Tibial nerve (tissue), 4 donors: ENCODE data around the gene ATP6V0B.

Source experiments
- EP300 ChIP-seq, 2 donors: sonication (generic); formaldehyde crosslinking; IDR thresholded peaks; one replicate each; pipeline ENCODE4 v1.6.1; 2017; ENCODE audit warnings: antibody characterized with exemption in 2 of 2, mild to moderate bottlenecking in 1 of 2
- POLR2A ChIP-seq, 2 donors: fragments of 450-650 bp; IDR thresholded peaks; one replicate each; pipeline ENCODE4 v1.6.1; 2017; ENCODE audit warnings: antibody characterized with exemption in 2 of 2, mild to moderate bottlenecking in 2 of 2, moderate library complexity in 2 of 2
- TF ChIP-seq, protein P1 (sequence below), 5 experiments: fragments of 200-600 bp in 3 of 5; fragments of 450-650 bp in 2 of 5; sonication (generic) in 3 of 5; IDR thresholded peaks; one replicate each; pipeline ENCODE4 v1.5.1; 2016 to 2019; ENCODE audit warnings: antibody characterized with exemption in 5 of 5, mild to moderate bottlenecking in 3 of 5, moderate library complexity in 2 of 5

DNA sequence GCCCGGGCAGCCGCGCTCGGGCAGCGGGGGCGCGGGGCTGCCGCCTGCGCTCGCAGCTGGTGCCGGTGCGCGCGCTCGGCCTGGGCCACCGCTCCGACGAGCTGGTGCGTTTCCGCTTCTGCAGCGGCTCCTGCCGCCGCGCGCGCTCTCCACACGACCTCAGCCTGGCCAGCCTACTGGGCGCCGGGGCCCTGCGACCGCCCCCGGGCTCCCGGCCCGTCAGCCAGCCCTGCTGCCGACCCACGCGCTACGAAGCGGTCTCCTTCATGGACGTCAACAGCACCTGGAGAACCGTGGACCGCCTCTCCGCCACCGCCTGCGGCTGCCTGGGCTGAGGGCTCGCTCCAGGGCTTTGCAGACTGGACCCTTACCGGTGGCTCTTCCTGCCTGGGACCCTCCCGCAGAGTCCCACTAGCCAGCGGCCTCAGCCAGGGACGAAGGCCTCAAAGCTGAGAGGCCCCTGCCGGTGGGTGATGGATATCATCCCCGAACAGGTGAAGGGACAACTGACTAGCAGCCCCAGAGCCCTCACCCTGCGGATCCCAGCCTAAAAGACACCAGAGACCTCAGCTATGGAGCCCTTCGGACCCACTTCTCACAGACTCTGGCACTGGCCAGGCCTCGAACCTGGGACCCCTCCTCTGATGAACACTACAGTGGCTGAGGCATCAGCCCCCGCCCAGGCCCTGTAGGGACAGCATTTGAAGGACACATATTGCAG is 38.2 kb upstream of the ATP6V0B start:
- TF ChIP-seq, protein P1, sequence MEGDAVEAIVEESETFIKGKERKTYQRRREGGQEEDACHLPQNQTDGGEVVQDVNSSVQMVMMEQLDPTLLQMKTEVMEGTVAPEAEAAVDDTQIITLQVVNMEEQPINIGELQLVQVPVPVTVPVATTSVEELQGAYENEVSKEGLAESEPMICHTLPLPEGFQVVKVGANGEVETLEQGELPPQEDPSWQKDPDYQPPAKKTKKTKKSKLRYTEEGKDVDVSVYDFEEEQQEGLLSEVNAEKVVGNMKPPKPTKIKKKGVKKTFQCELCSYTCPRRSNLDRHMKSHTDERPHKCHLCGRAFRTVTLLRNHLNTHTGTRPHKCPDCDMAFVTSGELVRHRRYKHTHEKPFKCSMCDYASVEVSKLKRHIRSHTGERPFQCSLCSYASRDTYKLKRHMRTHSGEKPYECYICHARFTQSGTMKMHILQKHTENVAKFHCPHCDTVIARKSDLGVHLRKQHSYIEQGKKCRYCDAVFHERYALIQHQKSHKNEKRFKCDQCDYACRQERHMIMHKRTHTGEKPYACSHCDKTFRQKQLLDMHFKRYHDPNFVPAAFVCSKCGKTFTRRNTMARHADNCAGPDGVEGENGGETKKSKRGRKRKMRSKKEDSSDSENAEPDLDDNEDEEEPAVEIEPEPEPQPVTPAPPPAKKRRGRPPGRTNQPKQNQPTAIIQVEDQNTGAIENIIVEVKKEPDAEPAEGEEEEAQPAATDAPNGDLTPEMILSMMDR (IDR thresholded peaks at IDR 0.05): no peak
- TF ChIP-seq EP300 (IDR thresholded peaks at IDR 0.05) (no peak), POLR2A (IDR thresholded peaks at IDR 0.05) (no peak)
